Right renal cortex interstitium (tissue), 3 donors: ENCODE data around the gene ELMO3. TPM values are rescaled to one million over a fixed set of nuclear protein-coding genes. Genes with fewer than 3 reads are reported as not detected.

ENCODE experiments used
- DNase-seq, 3 donors: peaks; one replicate each; pipeline ENCODE4 v3.0.0-alpha.2; 2013; ENCODE audit warnings: low read depth in 3 of 3, low spot score in 2 of 3
- polyA plus RNA-seq, 3 donors: library from polyadenylated mRNA; unstranded; fragments of 120-200 nt; gene quantifications; one replicate each; pipeline ENCODE4 v1.2.1, GENCODE V29; 2013; ENCODE audit not compliant: insufficient read length in 3 of 3

The ELMO3 gene
- polyA plus RNA-seq, 3 donors, result 4.3 to 5.5 (median 4.9) TPM

DNA sequence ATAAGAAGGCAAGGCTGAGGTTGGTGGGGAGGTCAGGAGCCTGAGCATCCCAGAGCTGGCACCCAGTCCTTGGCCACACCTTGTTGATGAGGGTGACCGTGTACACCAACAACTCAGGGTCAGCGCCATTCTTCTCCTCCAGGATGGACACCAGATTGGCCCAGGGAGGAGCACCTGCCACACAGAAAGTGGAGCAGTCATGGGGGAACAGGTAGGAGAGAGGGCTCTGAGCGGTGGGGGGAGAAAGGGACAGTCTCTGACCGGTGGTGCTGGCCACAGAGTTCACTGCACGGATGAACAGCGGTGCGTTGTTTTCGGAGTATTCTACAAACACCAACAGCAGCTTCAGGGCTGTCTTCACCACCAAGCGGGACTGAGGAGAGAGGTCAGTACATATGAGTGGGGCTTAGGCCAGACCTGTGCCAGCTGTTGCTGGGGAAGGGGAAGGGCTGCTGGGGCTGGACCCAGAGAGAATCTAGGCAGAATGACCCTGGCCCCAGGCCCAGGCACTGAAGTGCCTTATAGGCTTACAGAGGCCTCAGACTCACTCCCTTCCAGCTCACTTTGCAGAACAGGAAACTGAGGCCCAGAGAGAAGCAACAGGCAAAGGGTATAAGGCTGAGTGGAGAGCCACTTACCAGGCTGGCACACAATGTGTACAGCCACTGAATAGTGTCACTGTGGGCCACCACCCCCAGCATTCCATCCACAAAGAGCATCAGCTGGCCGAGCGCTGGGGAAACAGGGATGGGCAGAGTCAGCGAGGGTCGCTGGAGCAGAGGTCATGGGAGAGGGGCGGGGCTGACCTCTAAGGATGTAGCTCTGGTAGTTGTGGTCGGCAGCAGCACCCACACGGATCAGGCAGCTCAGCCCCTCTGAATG is 38.7 kb downstream of the ELMO3 start:
- no peak for DNase-seq

DNA sequence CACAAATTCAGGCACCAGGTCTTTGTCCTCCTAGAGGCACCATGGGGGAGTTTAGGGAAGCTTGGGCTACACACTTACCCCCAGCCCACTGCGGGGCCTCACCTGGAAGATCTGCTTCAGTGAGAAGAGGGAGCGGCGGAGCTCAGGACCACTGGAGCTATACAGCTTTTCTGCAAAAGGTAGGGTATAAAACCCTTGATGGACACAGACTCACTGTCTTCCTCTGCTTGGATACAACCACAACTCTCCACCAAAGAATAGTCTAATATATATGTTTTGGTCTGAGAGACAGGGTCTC is 39.3 kb downstream of the ELMO3 start:
- DNase-seq, result no peak

DNA sequence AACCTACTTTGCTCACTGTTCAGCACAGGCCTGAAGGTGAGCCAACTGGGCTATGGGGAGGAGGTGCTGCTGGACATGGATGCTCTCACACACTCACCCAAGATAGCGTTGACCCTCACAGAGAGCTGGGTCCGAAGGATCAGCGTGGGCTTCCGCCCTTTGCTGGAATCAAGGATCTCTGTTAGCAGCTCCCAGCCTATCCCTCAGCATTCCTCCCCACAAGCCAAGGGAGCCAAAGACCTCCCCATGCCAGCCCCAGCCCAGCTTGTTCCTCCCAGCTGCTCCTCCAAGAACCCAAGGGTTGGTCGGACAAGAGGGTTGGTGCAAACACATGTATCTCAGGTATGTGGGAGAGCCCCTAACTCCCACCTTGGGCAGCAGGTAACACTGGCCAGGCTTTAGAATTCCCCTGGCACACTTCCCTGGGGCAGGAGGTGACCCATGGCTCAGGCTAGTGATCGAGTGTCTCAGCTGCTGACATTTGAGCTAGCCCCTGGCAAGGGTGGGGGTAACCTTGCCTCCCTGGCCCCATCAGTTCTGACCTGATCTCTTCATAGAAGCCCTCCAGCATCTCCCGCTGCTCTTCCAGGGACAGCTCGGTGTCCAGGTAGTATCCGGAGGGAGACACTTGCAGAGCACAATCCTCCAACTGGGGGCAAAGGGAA is 40.0 kb downstream of the ELMO3 start:
- DNase-seq, result no peak

DNA sequence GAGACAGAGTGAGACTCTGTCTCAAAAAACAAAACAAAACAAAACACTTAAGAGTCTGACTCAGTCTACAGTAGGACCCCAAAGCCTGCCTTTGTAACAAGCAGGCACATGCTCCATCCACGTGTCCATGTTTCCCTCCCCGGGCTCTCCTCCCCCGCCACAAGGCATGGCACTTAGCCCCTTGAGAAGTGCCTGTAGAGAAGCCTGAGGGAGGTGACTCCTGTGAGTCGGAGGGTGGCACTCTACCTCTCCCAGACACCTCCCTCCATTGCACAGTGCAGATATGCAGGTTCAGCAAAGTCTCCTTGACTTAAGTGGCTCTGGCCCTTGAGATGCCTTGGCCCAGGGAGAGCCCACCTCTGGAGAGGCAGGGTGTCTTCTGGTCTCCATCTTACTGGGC is 41.6 kb downstream of the ELMO3 start:
- DNase-seq, result no peak

DNA sequence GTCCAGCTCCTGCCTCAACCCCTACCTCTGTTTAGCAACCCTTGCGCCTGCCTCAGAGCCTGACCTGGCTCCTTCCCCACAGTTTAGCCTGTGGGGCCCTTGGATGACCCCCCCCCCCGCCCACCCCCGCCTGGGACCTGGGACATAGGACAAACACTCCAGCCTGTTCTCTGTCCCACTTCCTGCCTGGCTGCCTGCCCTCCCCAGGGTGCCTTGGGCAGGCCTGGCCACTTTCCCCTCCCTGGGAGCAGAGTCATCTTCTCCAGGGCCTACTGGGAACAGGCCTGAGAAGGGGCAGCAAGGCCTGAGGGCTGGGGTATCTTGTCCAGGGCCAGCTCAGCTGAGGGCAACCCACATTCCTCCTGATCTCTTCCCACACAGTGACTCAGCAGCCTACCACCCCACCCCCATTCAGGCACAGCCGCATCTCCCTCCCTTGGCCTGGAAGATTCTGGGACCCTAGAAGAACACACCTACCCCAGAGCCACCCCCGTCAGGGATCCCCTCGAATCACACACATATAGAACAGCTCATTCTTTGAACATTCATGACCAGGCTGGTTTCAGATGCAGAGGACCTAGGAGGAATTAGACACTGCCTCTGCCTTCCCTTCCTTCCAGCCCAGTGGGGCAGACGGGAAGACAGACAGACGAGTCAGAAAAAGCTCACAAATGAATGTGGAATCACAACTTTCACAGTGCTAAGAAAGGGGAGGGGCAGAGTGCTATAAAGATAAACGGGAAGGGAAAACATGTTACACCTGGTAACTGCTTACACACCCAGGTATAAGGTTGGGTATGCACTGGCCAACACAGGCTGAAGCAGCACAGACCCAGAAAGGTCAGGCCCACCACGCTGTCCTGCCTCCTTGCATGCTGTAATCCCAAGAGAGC is 42.3 kb downstream of the ELMO3 start:
- DNase-seq, result no peak

DNA sequence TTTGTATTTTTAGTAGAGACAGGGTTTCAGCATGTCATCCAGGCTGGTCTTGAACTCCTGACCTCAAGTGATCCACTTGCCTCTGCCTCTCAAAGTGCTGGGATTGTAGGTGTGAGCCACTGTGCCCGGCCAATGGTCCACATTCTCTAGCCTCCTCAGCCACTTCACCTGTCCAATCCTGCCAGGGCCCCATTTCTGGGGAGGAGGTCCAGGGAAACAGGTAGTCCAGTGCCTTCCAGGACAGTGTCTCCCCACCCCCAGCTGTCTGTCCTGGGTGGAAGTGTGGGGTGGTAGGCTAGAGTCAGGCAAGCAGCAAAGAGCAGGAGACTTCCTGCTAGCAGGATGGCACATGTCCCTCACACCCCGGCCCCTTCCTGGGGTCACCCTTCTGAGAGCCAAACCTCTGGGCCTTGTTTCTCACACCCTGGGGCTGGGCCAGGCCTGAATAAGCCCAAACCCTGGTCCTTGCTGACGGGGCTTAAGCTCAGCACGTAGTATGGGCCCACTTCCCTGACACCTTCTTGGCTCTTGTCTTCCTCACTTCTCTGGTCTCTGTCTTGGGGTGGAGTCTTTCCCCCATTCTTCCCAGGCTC is 43.3 kb downstream of the ELMO3 start:
- no peak for DNase-seq

DNA sequence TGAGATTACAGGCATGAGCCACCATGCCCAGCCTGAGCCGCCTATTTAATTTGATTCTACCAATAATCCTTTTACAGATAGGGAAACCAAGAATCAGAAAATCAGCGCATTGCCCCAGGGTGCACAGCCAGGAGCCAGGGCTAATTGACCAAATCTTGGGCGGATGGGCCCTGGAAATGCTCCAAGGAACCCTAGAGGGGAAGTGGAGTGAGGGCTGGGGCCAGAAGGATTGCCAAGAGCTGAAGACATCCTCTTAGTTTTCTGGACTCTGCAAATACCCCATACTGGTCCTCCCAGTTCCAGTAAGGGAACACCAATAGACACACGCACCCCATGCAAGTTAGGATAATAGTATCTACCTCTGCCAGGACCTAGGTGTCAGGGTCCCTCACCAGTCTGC is 44.5 kb downstream of the ELMO3 start:
- no peak for DNase-seq

DNA sequence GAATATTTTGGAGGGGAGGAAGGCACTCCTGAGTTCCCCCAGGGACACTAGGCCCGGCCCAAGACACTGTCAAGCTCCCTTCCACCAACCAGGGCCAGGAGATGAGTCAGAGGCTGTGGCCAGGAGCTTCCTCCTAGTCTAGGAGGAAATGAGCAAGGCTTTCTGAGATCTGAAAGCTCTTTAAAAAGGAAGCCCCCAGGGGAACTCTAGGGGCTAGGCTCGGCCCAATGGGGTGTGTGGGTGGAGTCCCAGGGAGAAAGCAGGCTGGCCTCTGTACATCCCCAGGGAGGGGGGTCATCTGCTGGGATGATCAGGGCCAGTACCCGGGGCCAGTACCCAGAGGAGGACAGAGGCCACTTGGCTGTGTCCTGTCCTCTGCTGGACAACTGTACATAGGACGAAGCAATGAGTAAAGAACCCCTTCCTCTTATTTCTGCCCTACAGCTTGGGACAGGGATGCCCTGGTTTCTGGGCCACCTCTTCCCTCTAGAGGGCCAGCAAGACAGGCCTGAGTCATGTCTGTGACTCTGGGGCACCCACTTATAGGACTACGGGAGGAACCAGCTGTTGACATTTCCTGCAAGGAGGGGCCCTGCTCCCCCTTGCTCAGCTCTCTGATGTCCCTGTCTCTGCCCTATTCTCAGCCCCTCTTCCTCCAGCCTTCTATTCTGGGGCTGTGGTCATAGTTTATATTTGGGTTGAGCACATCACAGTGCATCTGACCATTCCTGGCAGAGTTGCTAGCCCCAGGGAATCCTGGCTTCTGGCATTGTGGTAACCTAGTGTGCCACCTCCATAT is 45.7 kb downstream of the ELMO3 start:
- no peak for DNase-seq

DNA sequence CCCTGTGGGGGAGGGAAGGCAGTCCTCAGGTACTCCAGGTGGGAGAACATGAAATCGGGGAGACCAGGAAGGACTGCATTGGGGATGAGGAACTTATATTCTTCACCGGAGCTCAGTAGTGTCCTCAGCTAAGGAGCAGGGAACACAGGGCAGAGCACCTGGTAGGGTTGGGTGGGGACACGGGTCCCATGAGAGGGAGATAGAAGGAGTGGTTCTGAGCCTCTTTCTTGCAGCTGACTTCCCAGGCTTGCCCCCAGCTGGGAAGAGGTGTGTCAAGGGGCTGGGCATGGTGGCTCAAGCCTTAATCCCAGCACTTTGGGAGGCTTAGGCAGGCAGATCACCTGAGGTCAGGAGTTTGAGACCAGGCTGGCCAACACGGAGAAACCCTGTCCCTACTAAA is 46.3 kb downstream of the ELMO3 start:
- DNase-seq, result no peak

DNA sequence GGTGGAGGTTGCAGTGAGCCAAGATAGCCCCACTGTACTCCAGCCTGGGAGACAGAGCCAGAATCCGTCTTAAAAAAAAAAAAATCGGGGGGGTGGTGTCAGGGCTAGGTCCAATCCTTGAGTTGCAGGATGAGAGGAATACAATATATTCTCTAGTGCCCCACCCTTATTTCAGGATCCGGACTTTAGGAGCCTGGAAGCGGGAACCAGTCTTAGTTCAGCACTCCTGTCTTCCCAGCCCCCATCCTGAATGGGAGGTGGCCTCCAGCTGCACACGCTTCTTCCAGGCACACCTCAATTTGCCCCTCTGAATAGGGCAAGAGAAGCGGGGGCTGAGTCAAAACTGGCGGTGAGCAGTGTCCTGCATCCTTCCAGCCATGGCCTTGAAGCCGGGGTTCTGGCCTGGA is 46.7 kb downstream of the ELMO3 start:
- DNase-seq, result no peak

DNA sequence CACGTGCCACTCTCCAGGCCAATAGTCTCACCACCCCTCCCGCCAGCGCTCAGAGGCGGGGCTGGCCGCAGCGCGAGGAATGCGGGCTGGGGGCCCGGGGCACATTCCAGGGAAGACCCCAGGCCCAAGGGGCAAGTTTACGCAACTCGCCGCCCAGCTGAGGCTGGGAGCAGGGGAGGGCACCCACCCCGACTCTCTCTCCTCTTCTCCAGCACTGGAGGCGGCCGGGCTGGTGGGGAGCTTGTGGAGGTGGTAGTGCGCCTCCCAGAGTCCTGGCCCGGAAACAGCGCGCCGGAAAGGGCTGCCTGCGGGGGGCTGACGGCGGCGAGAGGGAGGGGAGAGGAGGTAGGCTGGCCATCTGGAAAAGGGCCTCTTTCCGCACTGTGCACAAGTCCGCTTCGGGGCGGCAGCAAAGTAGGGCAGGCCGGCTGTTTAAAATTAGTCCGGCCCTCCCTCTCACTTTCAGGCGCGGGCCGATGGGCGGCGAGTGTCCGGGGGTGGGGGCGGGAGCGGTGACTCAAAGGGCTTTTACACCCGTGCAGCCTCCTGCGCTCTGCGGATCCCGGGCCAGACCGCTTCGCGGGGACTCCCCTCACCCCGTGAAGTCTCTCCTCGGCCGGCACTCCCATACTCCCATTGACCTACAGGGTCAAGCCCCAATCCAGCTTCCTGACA is 47.3 kb downstream of the ELMO3 start:
- peak in 2 of 3 donors; percentile 47 to 71 for DNase-seq

DNA sequence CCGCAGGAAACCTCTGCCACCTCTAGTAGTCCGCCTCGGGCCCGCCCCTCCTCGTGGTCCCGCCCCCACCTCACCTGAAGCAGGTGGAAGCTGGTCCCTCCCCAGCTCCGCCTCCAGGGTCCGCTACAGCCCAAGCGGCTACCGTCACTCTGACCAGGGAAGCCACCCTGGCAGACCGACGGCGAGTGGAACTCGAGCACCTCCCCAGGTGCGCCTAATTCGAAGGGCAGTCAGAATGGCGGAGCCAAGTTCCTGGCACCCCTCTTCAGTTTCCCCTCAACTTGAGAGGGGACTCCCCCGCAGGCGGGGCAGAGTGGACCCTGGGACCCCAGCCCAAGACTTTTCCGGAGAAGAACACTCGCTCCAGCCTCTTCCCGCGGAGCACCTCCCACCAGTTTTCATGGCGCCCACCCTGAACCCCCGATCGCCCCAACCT is 47.8 kb downstream of the ELMO3 start:
- no peak for DNase-seq

DNA sequence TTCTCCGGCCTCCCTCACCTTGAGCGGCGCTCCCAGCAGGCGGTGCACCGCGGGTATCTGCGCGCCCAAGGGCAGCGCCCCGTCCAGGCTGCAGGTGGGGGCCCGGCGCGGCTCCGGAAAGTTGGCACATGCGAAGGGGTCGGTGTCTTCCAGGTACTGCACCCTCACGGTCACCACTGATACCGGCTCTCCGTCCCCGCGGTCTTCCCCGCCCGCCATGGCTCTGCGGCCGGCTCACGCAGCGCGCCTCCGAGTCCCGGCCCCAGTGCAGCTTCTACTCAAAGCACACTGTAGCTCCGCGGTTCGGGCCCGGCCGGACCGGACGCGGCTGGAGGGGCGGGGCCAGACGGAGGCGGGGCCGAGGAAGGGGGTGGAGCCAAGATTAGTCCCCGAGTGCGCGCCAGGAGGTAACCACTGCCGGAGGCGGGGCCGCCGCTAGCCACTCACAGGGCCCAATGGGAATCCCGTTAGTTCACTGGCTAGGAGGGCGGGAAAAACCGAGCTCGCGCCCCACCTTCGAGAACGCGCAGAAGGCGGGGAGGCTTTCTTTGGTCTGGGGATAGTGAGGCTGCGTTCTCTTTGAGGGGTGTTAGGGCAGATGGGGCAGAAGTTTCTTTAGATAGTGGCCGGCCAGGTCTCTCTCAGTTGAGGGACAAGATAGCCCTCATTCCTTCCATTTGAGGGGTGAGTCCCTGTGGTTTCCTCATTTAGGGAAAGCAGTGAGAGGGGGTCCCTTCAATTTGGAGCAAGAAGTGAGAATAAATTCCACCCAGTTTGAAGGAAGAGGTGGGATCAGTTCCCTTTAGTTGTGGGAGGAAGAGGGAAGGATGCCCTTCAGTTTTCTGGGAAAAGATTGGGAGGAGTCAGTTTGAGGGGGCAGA is 48.5 kb downstream of the ELMO3 start, which contains the start of gene FHOD1:
FHOD1 (minus strand) TSS at position 290 of the 881 bp plus-strand sequence; CDS start at position 219, 71 bp downstream.
- DNase-seq, result peak; percentile 70 to 84 (median 81)

DNA sequence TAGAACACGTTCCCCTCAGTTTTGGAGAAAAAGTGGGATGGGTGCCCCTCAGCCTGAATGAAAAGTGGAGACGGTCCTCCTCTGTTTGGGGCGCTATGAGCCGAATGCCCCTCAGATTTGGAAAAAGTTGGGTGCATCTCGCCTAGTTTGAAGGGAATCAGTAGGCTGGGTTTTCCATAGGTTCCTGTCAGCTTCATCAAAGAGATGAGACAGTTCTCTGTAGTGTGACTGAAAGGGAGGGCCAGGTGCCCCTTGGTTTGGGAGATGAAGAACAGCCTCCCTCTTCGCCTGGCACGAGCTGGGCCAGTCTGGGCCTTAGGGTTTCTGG is 49.1 kb downstream of the ELMO3 start:
- DNase-seq, result no peak

DNA sequence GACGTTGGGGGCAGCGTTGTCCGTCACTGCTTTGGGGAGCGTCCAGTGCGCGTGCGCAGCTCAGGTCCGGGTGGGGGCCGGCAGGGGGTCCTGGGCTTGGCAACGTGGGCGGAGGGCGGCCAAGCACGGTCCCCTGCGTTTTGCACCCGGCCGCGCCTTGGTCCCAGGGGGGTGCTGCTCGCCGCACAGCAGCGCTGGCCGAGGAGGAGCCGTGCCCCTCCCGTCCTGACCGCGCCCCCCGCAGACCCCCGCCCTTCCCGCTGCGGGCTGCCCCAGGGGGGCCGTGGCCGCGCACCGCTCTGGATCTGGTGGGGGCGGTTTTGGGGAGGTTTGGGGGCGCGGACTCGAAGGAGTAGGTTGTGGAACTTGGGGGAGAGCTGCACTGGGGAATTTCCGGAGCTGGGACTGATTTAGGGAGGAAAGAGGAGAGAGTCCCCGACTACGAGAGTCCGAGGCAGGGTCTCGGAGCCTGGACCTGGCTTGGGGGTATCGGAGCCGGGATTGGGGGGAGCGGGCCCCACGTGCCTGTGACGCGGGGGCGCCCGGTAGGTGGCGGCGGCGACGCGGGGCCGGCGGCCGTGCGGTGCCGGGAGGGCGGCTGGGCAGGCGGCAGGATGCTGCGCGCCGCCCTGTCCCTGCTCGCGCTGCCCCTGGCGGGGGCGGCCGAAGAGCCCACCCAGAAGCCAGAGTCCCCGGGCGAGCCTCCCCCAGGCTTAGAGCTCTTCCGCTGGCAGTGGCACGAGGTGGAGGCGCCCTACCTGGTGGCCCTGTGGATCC is 49.7 kb downstream of the ELMO3 start, which contains the start of gene SLC9A5:
SLC9A5 (plus strand) TSS at position 579 of the 777 bp plus-strand sequence; CDS start at position 615, 36 bp downstream.
- DNase-seq, result no peak

DNA sequence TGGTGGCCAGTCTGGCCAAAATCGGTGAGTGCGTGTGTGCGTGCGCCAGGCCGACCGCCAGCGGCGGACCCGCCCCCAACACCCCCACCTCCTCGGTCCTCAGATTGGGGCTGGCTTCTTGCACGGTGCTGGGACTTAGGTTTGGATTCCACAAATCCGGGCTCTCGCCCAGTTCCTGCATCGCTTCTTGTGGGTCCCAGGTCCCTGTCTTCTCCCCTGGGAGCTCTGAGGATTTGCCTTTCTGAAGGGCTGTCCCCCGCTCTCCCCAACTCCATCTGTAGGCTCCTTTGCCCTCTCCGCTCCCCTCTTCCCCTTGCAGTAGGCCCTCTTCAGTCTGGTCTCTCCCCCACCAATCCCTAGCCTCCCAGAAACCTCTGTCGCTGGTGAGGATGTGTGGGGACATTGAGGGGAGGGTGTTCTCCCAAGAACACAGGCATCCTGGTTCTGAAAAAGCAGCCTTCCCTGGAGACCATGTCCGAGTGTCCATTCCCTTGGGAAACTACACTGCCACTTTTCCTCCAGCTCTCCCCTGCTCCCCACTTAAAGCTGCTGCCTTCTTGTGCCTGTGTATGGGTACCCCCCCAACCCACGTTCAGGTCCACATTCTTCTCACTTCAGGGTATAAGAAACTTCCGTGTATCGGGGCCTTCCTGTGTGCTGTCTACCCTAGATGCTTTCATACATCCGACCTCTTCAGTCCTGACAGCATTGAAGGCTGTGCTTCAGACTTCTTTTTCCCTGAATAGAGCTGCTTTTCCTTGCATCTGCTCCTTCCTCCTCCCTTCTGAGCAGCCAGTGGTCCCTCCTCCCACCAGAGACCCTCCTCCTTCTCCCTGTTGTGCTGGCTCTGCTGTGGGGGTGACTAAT is 50.5 kb downstream of the ELMO3 start:
- no peak for DNase-seq

DNA sequence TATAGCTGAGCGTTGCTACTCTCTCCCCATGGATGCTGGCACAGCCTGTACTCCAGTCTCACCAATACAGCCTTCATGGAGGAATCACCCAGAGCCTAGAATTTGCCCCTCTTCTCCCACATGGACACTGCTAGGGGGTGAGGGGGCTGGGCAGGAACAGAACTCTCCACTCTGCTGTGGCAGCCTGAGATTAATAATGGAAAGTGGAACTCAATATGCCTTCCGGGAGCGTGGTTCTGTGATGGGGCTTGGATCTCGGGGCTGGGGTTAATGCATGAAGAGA is 51.1 kb downstream of the ELMO3 start:
- DNase-seq, result no peak
